Fibroblast of skin of scalp (primary cell): Measurements from ENCODE around the gene POLE4. TPM values are rescaled to one million over a fixed set of nuclear protein-coding genes. Genes with fewer than 3 reads are reported as not detected.

Experiments used
- DNase-seq: peaks from one replicate; pipeline ENCODE4 v3.0.0-alpha.2; 2013
- polyA plus RNA-seq, 2 experiments: library from polyadenylated mRNA; unstranded; fragments of 120-200 nt; gene quantifications; one replicate each; pipeline ENCODE4 v1.2.1, GENCODE V29; 2013; ENCODE audit not compliant: insufficient read length in 2 of 2

The POLE4 gene
- polyA plus RNA-seq (2013, experiment 1 of 2; ENCODE audit: insufficient read length) = 61.4 TPM
- 51.8 TPM for polyA plus RNA-seq (2013, experiment 2 of 2; ENCODE audit: insufficient read length)

DNA sequence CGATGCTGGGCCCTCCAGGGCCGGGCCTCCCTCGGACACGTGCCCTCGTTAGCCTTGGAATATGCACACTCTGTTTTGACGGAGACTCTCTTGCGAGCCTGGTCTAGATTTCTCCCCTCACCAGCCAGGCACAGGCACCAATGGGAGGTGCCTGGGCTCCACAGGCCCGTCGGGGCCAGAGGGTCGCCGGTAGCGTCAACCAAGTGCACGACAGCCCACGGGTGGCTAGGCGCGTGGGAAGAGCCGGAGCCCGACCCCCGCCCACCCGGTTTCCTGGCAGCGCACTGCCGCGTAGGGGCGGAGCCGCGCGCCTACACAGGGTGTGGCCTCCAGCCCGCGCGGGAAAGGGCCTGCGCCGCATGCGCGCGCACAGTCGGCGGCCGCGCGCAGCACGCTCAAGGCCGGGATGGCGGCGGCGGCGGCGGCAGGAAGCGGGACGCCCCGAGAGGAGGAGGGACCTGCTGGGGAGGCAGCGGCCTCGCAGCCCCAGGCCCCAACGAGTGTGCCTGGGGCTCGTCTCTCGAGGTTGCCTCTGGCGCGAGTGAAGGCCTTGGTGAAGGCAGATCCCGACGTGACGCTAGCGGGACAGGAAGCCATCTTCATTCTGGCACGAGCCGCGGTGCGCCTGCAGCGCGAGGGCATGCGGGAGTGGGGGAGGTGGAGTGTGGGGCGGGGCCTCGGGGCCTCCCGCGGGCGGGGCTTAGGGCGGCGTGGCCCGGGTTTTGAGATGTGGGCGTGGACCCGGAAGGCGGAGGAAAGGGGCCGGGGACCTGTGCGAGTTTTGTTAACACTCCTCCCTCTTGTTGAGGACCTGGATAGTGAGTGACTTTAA, at the start of gene POLE4:
Gene POLE4 (plus strand): TSS at position 370 of the 832 bp plus-strand sequence. CDS start 37 bp downstream, at position 407.
- DNase-seq = peak; percentile 89

DNA sequence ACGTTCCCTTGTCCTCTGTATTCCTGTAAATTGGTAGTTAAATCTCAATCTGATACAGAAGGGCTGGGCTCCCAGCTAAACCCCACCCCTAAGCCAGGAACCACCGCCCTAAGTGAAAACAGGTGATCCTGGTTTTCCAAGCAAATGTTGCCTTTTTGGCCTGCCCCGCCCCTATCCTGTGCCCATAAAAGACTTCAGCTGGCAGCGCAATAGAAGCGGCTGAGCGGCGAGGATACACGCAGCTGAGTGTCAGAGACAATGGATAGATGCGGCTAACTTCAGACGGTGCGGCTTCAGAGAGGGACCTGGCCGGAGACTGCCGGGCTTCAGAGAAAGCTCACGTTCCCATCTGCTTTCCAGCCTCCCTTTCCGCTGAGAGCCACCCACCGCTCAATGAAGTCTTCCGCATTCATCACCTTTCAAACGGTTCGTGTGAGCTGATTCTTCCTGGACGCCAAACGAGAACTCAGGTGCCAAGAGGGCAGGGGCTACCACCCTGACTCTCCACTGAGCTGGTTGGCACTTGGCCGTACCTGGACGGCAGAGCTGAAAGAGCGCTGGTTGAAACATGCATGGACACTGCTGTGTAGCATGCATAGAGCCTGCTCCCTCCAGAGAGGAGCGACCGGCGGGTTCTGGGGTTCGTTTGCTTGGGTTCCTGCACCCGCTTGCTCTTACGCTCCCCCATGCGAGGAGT, 49.5 kb upstream of the POLE4 start:
- DNase-seq = no peak

DNA sequence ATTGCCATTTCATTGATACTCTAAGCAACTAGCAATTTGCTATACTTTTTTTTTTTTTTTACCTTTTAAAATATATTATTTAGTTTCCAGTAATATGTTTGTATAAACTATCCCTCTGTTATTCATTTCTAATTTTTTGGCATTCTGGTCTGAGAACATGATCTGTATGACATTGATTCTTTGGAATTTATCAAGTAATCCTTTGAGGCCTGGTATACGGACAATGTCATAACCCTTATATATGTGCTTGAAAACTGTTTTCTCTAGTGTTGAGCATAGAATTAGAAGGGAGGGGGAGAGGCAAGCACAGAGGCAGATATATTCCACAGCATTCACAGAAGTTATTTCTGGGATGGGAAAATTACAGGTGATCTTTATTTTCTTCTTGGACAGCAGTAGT, 48.2 kb upstream of the POLE4 start:
- DNase-seq = no peak

GRCh38 chr2:74911061-74911460, 47.4 kb upstream of the POLE4 start:
- DNase-seq = no peak

DNA sequence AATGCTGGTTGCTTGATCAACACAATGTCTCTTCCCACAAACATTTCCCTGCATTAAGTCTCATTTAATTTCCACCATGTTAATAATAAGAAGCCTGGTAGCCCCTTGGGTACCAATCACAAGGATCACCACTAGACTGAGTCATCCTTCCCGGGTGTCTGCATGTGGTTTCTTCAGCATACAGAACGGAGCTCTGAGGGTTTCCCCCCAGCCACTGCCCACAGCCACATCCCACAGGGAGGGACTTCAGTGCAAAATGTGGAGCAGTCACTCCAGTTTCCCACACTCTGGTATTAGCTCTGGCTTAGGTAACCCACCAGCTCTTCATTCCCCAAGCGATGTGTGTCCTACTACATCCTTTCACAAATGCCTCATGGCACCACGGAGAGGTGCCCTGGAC, 42.7 kb upstream of the POLE4 start:
- peak; percentile 65 for DNase-seq

GRCh38 chr2:74916394-74916793, 42.0 kb upstream of the POLE4 start:
- no peak for DNase-seq

DNA sequence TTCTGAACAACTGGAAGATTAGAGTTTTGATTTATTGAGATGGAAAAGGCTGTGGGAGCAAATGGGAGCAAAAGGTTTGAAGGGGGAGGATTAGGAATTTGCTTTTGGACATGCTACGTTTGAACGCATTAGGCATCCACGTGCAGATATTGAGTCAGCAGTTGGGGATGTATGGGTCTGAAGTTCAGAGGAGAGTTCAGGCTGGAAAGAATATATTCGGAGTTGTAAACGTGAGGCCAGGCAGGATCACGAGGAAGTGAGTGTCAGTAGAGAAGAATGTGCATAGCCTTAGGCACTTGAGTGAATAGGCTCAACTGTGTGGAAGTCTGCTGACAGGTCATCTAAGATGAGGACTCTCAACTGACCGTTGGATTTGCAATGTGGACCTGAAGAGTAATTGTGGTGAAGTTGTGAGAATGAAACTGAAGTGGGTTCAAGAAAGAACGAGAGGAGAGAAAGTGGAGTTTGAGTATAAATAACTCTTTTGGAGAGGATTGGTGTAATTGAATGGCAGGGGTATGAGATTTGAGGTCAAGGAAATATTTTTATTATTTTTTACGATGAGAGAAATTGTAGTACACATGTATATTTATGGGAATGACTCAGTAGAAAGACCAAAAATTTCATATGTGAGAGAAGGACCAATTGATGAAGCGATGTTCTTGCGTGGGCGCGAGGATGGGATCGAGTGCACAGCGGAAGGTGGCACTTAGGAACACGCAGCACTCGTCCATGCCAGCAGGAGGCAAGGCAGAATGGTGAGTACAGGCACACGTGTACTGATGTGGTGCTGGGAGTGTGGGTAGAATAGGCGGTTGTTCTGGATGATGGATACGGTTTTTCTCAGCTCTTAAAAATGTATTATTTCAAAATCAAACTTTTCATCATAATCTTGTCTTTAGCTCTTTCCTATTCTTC, 40.5 kb upstream of the POLE4 start:
- peak; percentile 47 for DNase-seq

DNA sequence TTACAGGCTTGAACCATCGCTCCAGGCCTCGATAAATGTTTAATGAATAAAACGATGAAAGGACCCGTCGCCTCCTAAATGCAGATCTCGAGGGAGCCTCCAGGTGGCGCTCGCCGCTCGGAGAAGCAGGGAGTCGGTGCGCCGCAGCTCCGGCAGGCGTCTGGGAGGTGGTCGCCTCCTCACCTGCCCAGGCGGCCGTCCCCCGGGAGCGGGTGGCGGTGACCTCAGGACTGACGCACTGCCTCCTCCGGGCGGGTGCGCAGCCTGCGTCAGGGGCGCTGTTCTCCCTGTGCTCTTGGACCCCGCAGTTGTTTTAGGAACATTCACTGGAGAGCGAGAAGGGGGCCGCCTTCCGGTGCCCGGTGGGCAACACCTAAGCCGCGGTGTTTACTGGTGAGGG, 38.6 kb upstream of the POLE4 start:
- DNase-seq = peak; percentile 44

- DNase-seq = no peak
Observed at GRCh38 chr2:74921236-74921736, 37.2 kb upstream of the POLE4 start.

- no peak for DNase-seq
Observed at GRCh38 chr2:74922592-74923227, 35.7 kb upstream of the POLE4 start.

DNA sequence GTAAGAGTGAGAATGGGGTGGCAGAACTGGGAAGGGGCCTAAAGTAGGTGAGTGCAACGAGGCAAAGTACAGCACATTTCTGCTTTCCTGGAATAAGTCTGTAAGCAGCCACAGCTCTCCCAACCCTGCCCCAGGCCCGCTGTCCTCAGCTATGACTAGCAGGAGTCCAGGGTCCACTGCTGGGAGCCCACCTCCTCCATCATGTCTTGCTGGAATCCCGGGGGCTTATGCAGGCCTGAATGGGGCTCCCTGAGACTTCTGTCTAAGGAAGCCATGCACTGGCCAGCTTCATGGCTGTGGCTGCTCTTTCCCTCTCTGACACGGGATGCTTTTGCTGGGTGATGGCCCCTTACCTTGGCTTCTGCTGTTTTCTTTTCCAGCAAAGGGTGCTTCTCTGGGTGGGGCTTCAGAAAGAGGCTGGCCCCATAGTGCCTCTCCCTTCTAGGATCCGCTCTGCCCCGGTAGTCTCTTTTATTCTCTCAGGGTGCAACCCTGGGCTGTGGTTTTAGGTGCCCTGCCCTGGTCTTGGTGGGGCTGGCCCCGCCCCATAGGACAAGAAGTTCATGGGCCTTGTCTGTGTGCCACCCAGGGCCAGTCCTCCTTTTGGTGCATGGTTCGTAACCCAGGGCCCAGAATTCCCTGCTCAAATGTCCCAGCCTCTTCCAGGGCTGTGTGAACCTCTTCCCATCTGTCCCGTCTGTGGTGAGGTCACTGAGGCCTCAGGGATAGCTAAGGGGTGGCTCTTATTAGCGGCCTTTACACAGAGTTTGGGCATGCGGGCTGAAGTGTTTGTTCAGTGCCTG, 33.8 kb upstream of the POLE4 start:
- DNase-seq = no peak

- DNase-seq = no peak
Observed at GRCh38 chr2:74925361-74925786, 33.1 kb upstream of the POLE4 start.

DNA sequence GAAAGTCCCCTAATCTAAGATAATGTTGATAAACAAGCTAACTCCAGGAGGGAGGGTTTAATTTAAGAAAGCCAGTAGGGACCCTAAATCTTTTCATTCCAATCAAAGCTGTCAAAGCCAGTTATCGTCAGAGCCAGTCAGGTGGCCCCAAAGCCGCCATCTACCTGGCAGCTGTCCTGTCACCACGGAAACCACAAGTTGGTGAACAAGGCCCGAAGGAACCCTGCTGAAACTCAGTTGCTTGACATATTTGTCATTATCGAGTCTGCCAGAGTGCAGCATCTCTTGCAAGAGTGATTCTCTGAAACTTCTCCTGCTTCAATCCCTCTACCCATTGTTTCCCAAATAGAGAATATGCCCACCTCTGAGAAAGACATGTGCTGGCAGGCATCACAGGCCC, 30.8 kb upstream of the POLE4 start:
- no peak for DNase-seq

GRCh38 chr2:74930811-74931486, 27.5 kb upstream of the POLE4 start:
- peak; percentile 17 for DNase-seq

DNA sequence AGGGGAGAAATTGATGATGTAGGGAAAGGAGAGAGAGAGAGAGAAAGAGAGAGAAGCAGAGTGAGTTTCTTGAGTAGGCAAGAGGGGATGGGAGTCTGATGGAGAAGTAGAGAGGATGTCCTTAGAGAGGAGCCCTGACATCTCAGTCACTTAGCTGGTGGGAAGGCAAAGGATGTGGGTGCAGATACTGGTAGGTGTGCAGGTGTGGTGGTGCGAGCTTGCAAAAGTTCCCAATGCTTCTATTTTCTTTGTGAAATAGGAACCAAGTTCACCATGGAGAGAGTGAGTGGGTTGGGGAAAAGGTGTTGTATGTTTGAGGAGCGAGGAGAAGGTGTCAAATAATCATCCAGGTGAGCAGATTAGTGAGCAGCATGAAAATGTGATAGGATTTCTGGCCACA, 26.5 kb upstream of the POLE4 start:
- no peak for DNase-seq

- DNase-seq = peak; percentile 53
Observed at GRCh38 chr2:74935975-74936391, 22.5 kb upstream of the POLE4 start.

DNA sequence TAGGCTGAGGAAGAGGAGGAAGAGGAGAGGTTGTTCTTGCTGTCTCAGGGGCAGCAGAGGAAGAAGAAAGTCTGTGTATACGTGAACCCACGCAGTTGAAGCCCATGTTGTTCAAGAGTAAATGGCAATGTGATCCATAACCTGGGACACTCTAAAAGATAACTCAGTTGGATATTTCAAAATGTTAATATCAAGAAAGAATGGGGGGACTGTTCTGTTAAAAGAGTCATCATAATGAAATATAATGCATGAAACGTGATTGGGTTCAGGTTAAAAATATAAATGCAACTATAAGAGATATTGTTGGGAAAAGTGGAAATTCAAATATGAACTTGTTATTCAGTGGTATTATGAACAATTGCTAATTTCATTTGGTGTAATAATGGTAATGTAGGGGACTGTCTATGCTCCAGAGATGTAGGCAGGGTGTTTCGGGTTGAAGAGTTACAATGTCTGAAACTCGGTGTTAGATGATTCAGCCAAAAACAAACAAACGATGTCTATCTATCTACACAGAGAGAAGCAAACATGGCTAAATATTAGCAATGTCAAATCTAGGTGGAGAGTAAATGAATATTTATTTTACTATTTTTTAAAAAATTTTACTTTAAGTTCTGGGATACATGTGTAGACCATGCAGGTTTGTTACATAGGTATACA, 21.1 kb upstream of the POLE4 start:
- DNase-seq = no peak

GRCh38 chr2:74938264-74938663, 20.2 kb upstream of the POLE4 start:
- no peak for DNase-seq

- DNase-seq = no peak
Observed at GRCh38 chr2:74939919-74940812, 18.3 kb upstream of the POLE4 start.
